PC-9 (cell line): ENCODE measurements around the gene NBEAL1. TPM values are rescaled to one million over a fixed set of nuclear protein-coding genes. Genes with fewer than 3 reads are reported as not detected.
"Not testable (repeated sequence)": the region's sequence is repeated elsewhere in the genome, so short reads cannot be mapped to it uniquely, and the experiment has no call there.

Experiments used
- BruUV-seq: library from RNA; stranded (reverse); fragments of 400-500 nt; replicated peaks from 2 replicates; lab custom pipeline; 2021; lab: Mats Ljungman, UMichigan
- CTCF ChIA-PET: fragments of 300-600 bp; sonication (Branson Sonifier 250); formaldehyde crosslinking; loops from one replicate; lab custom pipeline; 2022; ENCODE audit warnings: antibody characterized with exemption; lab: Charles Lee
- POLR2A ChIA-PET: fragments of 300-600 bp; sonication (Branson Sonifier 250); formaldehyde crosslinking; loops from one replicate; lab custom pipeline; 2022; ENCODE audit warnings: antibody characterized with exemption; ENCODE audit not compliant: unreplicated experiment; lab: Charles Lee
- DNase-seq, 2 experiments: peaks; one replicate each; pipeline versions ENCODE4 v3.0.0 to v3.0.0-alpha.2; 2015 to 2022; ENCODE audit warnings: mixed read lengths in 1 of 2
- H2AFZ ChIP-seq: fragments of 200-600 bp; sonication (generic); 2 replicates; pipeline ENCODE4 v1.8.1; 2017; ENCODE audit warnings: antibody characterized with exemption
- H3F3A ChIP-seq: fragments of 200-600 bp; sonication (generic); 2 replicates; pipeline ENCODE4 v1.8.1; 2017; ENCODE audit warnings: antibody characterized with exemption, mild to moderate bottlenecking, low read depth; ENCODE audit not compliant: insufficient read depth
- H3K27ac ChIP-seq: fragments of 200-600 bp; sonication (generic); 2 replicates; pipeline ENCODE4 v1.6.1; 2016; ENCODE audit warnings: mixed run types
- H3K27me3 ChIP-seq: fragments of 200-600 bp; sonication (generic); 2 replicates; pipeline ENCODE4 v1.6.1; 2016; ENCODE audit warnings: low read depth, mixed run types; ENCODE audit not compliant: insufficient read depth
- H3K36me3 ChIP-seq: fragments of 200-600 bp; sonication (generic); 2 replicates; pipeline ENCODE4 v1.6.1; 2016; ENCODE audit warnings: low read depth, mixed run types
- H3K4me1 ChIP-seq: fragments of 200-600 bp; sonication (generic); replicated peaks from 2 replicates; pipeline ENCODE4 v1.6.1; 2016; ENCODE audit warnings: mixed run types; ENCODE audit not compliant: insufficient read depth
- H3K4me2 ChIP-seq: fragments of 200-600 bp; sonication (generic); 2 replicates; pipeline ENCODE4 v1.6.1; 2017; ENCODE audit warnings: mixed run types
- H3K4me3 ChIP-seq: fragments of 200-600 bp; sonication (generic); 2 replicates; pipeline ENCODE4 v1.6.1; 2016; ENCODE audit warnings: mixed run types
- H3K79me2 ChIP-seq: fragments of 200-600 bp; sonication (generic); 2 replicates; pipeline ENCODE4 v1.6.1; 2017; ENCODE audit warnings: low read depth, mixed run types
- H3K9me2 ChIP-seq: fragments of 200-600 bp; sonication (generic); 2 replicates; pipeline ENCODE4 v1.8.1; 2017; ENCODE audit warnings: mild to moderate bottlenecking; ENCODE audit not compliant: insufficient read depth
- H3K9me3 ChIP-seq: fragments of 200-600 bp; sonication (generic); 2 replicates; pipeline ENCODE4 v1.8.1; 2016; ENCODE audit warnings: low read depth; ENCODE audit not compliant: insufficient read depth
- H4K20me1 ChIP-seq: fragments of 200-600 bp; sonication (generic); 2 replicates; pipeline ENCODE4 v1.8.1; 2017; ENCODE audit not compliant: insufficient read depth
- CTCF ChIP-seq: fragments of 200-600 bp; sonication (generic); conservative IDR thresholded peaks from 2 replicates; pipeline ENCODE4 v1.6.1; 2017; ENCODE audit warnings: mixed run types, antibody characterized with exemption, mild to moderate bottlenecking, moderate library complexity
- EZH2 ChIP-seq: fragments of 200-600 bp; sonication (generic); IDR thresholded peaks from 2 replicates; pipeline ENCODE4 v1.8.0; 2017; ENCODE audit warnings: antibody characterized with exemption, low read depth
- intact Hi-C: fragments of 100-400 bp; cut with micrococcal nuclease; formaldehyde crosslinking; loops from one replicate; pipeline ENCODE4 v1.10.0; 2022; ENCODE audit not compliant: unreplicated experiment
- total RNA-seq: library from RNA; stranded (reverse); gene quantifications from 2 replicates; pipeline ENCODE4 v1.2.3, GENCODE V29; 2021

NBEAL1 gene
- total RNA-seq, 1 experiment from 2014 or later, result 19.5 TPM

- Histone ChIP-seq H3K27me3 (no peaks in the 10 kb centered on the region), H3K9me2 (no peaks in the 10 kb centered on the region), H3K4me1 (no peaks in the 10 kb centered on the region), H3K9me3 (no peaks in the 10 kb centered on the region), H3K4me2 (no peak overlapping the region), H2AFZ (no peak overlapping the region), H3K4me3 (no peak overlapping the region), H3K79me2 (no peaks in the 10 kb centered on the region), H4K20me1 (no peaks in the 10 kb centered on the region), H3K36me3 (no peaks in the 10 kb centered on the region), H3K27ac (no peak overlapping the region), H3F3A (no peaks in the 10 kb centered on the region)
- TF ChIP-seq EZH2, result no peak
- TF ChIP-seq CTCF, result no peak
- BruUV-seq, result no TSS peak
- intact Hi-C loops, result no loop called here
- DNase-seq, result no peak
- POLR2A ChIA-PET, result no interaction called here
- CTCF ChIA-PET, result no interaction called here
Measured at GRCh38 chr2:203035879-203036470, 21.3 kb downstream of the NBEAL1 start.

- Histone ChIP-seq H3K4me1 (no peaks in the 10 kb centered on the region), H3K4me2 (no peak overlapping the region), H3K79me2 (no peaks in the 10 kb centered on the region), H3K27ac (no peak overlapping the region), H2AFZ (no peak overlapping the region), H4K20me1 (no peaks in the 10 kb centered on the region), H3F3A (no peaks in the 10 kb centered on the region), H3K9me3 (no peaks in the 10 kb centered on the region), H3K27me3 (no peaks in the 10 kb centered on the region), H3K4me3 (no peak overlapping the region), H3K9me2 (no peaks in the 10 kb centered on the region), H3K36me3 (no peaks in the 10 kb centered on the region)
- CTCF ChIA-PET, result no interaction called here
- no TSS peak for BruUV-seq
- DNase-seq, result no peak
- POLR2A ChIA-PET, result interaction anchor here (0.6 kb wide), 1 partner anchor 797 kb away, joined by 3 read pairs; no protein-coding TSS in a partner anchor
- intact Hi-C loops, result no loop called here
- no peak for TF ChIP-seq EZH2
- no peak for TF ChIP-seq CTCF
Measured at GRCh38 chr2:203037026-203037425, 22.4 kb downstream of the NBEAL1 start.

GRCh38 chr2:203038586-203038985, 23.9 kb downstream of the NBEAL1 start:
- no peaks in the 10 kb centered on the region for H3F3A ChIP-seq
- H3K9me2 ChIP-seq, result no peaks in the 10 kb centered on the region
- no peaks in the 10 kb centered on the region for H3K36me3 ChIP-seq
- ChIA-PET CTCF (no interaction called here), POLR2A (no interaction called here)
- H2AFZ ChIP-seq, result no peak overlapping the region
- H3K27me3 ChIP-seq, result no peaks in the 10 kb centered on the region
- TF ChIP-seq CTCF, result no peak
- no peaks in the 10 kb centered on the region for H3K9me3 ChIP-seq
- no peak overlapping the region for H3K4me2 ChIP-seq
- H3K79me2 ChIP-seq, result no peaks in the 10 kb centered on the region
- intact Hi-C loops, result no loop called here
- BruUV-seq, result no TSS peak
- H4K20me1 ChIP-seq, result no peaks in the 10 kb centered on the region
- no peak for DNase-seq
- no peaks in the 10 kb centered on the region for H3K4me1 ChIP-seq
- no peak overlapping the region for H3K4me3 ChIP-seq
- H3K27ac ChIP-seq, result no peak overlapping the region

- not testable (repeated sequence) for H3K4me3 ChIP-seq
Measured at GRCh38 chr2:203039211-203039610, 24.5 kb downstream of the NBEAL1 start.

More at GRCh38 chr2:203039211-203039610, 24.5 kb downstream of the NBEAL1 start:
- H3K79me2 ChIP-seq, intact Hi-C loops, H3K27me3 ChIP-seq, POLR2A ChIA-PET, H3F3A ChIP-seq, BruUV-seq, H4K20me1 ChIP-seq, H3K9me2 ChIP-seq, DNase-seq, H3K4me2 ChIP-seq, H2AFZ ChIP-seq, H3K27ac ChIP-seq, H3K4me1 ChIP-seq, CTCF ChIA-PET, H3K9me3 ChIP-seq, H3K36me3 ChIP-seq: not testable (repeated sequence)
